H1 (cell line): ENCODE results near the gene RASA4B. TPM values are rescaled to one million over a fixed set of nuclear protein-coding genes. Genes with fewer than 3 reads are reported as not detected.

Experiments
- ASH2L ChIP-seq: fragments of 200-600, 300-600 bp; sonication (generic); IDR thresholded peaks from one replicate; pipeline ENCODE4 v1.7.1; 2017; ENCODE audit warnings: low read length
- ATF3 ChIP-seq: IDR thresholded peaks from 2 replicates; pipeline ENCODE4 v1.6.1; 2011; ENCODE audit warnings: low read depth, mild to moderate bottlenecking, low read length; ENCODE audit not compliant: insufficient read depth
- BACH1 ChIP-seq: IDR thresholded peaks from 2 replicates; pipeline ENCODE4 v1.6.1; 2012; ENCODE audit warnings: low read length, improper control_type of control experiment
- CHD2 ChIP-seq: IDR thresholded peaks from 2 replicates; pipeline ENCODE4 v1.6.1; 2012; ENCODE audit warnings: low read length, improper control_type of control experiment
- CHD7 ChIP-seq: fragments of 300-600 bp; sonication (generic); IDR thresholded peaks from 2 replicates; pipeline ENCODE4 v1.7.1; 2012; ENCODE audit warnings: low read length, moderate library complexity, mild to moderate bottlenecking, inconsistent platforms; ENCODE audit not compliant: insufficient replicate concordance
- GABPA ChIP-seq: IDR thresholded peaks from 2 replicates; pipeline ENCODE4 v1.6.1; 2011; ENCODE audit warnings: mild to moderate bottlenecking, low read length, moderate library complexity, borderline replicate concordance; ENCODE audit not compliant: insufficient read depth
- HDAC2 ChIP-seq, 2 experiments: fragments of 300-600 bp in 1 of 2; sonication (generic) in 1 of 2; IDR thresholded peaks; 2 replicates each; pipeline ENCODE4 v1.6.1; 2011 to 2012; ENCODE audit warnings: low read depth in 2 of 2, low read length in 2 of 2, mild to moderate bottlenecking in 2 of 2, moderate library complexity in 2 of 2, borderline replicate concordance in 1 of 2, inconsistent platforms in 1 of 2
- MAFK ChIP-seq: IDR thresholded peaks from 2 replicates; pipeline ENCODE4 v1.6.1; 2012; ENCODE audit warnings: low read depth, mild to moderate bottlenecking, improper control_type of control experiment, low read length
- POLR2A ChIP-seq, 2 experiments: IDR thresholded peaks; 1 replicate in 1 of 2; 2 replicates in 1 of 2; pipeline ENCODE4 v1.6.1; 2011; ENCODE audit warnings: low read depth in 2 of 2, low read length in 2 of 2, mild to moderate bottlenecking in 2 of 2; ENCODE audit errors: control extremely low read depth in 1 of 2
- POU5F1 ChIP-seq: IDR thresholded peaks from 2 replicates; pipeline ENCODE4 v1.6.1; 2011; ENCODE audit warnings: low read depth, mild to moderate bottlenecking, low read length, moderate library complexity
- RBBP5 ChIP-seq: IDR thresholded peaks from 2 replicates; pipeline ENCODE4 v1.7.1; 2012; ENCODE audit warnings: low read depth, mild to moderate bottlenecking, inconsistent platforms, low read length, moderate library complexity, borderline replicate concordance
- SP4 ChIP-seq: IDR thresholded peaks from 2 replicates; pipeline ENCODE4 v1.6.1; 2012; ENCODE audit warnings: low read length, inconsistent platforms
- polyA plus RNA-seq, 7 experiments: library from polyadenylated mRNA; depleted of rRNA in 3 of 7; stranded (reverse) in 5 of 7; unstranded in 2 of 7; fragments of >200 nt in 5 of 7; fragments of 200-250 nt in 2 of 7; gene quantifications; 1 replicate in 5 of 7; 2 replicates in 1 of 7; 4 replicates in 1 of 7; pipeline versions ENCODE4 v1.2.1 to v1.2.3, GENCODE V29; 2011 to 2013; ENCODE audit warnings: missing spikeins in 2 of 7, mixed read lengths in 2 of 7
- total RNA-seq: library from RNA; stranded (reverse); fragmentation: NEBNext Ultra II Directional; extraction: Animal tissue kit (Norgen Biotek cat#: 25700); gene quantifications from 2 replicates; pipeline ENCODE4 v1.2.1, GENCODE V29; 2021

The RASA4B gene
- total and polyA plus RNA-seq, 2 of the 8 experiments (the other 6 are each of a cell fraction or from before 2014, with no cell fraction given) = 3.4 to 6.7 TPM

- no peak for TF ChIP-seq CHD7
- no peak for TF ChIP-seq CHD2
- TF ChIP-seq RBBP5 = no peak
- no peak for TF ChIP-seq SP4
- no peak for TF ChIP-seq POLR2A (IDR thresholded peaks at IDR 0.05; ENCODE audit: control extremely low read depth in 1 of 2, low read depth in 2 of 2, low read length in 2 of 2)
- no peak for TF ChIP-seq ATF3
- no peak for TF ChIP-seq ASH2L
- no peak for TF ChIP-seq BACH1
- no peak for TF ChIP-seq MAFK
- TF ChIP-seq GABPA = no peak
- TF ChIP-seq POU5F1 = no peak
- TF ChIP-seq HDAC2 (IDR thresholded peaks at IDR 0.05; ENCODE audit: borderline replicate concordance in 1 of 2, low read depth in 2 of 2, low read length in 2 of 2) = no peak
Measured at GRCh38 chr7:102452451-102452850, 65.1 kb downstream of the RASA4B start (continued).
